ENCODE data around the gene APCDD1.
"Not testable (repeated sequence)": the region's sequence is repeated elsewhere in the genome, so short reads cannot be mapped to it uniquely, and the experiment has no call there.

Gene APCDD1

DNA sequence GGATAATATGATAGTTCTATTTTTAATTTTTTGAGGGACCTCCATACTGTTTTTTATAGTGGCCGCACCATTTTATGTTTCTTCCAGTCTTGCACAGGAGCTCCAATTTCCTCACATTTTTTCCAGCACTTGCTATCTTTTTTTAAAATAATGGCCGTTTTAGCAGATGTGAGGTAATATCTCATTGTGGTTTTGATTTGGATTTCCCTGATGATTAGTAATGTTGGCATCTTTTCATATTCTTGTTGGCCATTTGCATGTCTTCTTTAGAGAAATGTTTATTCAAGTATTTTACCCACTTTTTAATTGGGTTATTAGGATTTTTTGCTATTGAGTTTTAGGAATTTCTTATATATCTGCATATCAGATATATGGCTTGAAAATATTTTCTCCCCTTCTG, 41.5 kb downstream of the APCDD1 start:
- no peak for DNase-seq (ENCODE audit: low read depth)

DNA sequence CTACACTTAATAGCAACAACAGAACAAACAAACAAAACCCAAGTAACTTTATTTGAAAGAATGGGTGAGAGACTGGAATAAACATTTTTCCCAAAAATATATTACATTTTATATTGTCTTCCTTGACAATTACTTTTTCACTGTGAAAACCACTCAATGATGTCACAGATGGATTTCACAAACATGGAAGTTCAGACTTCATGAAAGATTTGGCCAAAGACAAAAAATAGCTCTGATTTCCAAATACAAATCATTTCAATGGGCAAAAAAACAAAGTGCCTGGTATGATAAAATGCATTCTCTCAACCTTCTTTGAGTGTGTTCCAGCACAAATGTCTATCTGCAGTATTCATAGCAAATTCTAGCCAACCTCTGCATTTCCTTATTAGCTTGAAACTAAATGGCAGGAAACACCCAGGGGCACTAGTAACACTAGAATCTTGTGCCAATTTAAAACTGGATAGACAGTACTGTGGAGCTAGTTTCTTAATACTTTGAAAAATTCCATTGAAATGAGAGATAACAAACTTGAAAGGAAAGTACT, 42.8 kb downstream of the APCDD1 start:
- DNase-seq (ENCODE audit: low read depth): no peak

DNA sequence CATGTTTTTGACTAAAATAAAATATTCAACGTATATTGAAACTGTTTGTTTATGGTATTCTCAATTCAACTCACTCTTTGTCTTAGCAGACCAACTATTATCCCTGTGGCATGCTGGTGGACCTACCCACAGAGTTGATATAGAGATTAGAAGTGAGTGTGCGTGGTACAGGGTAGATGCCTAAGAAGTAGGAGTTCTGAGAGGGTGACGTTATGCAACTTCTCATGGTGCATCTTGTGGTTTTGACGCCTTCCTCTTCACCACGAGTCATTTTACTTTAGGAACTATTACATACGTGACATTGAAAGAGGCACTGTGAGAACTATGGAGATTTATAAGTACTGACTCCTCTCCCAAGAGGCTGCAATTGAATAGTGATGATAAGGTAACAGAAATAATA, 44.8 kb downstream of the APCDD1 start:
- no peak for DNase-seq (ENCODE audit: low read depth)

DNA sequence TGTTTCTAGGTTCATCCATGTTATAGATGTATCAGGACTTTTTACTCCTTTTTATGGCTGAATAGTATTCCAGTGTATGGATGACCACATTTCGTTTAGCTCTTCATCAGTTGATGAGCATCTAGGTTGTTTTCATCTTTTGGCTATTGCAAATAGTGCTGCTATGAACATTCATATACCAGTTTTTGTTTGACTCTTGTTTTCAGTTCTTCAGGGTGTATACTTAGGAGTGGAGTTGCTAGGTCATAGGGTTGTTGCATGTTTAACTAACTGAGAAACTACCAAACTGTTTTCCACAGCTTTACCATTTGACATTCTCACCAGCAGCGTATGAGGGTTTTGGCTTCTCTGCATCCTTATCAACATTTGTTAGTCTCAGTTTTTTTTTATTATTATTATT, 45.6 kb downstream of the APCDD1 start:
- no peak for DNase-seq (ENCODE audit: low read depth)

DNA sequence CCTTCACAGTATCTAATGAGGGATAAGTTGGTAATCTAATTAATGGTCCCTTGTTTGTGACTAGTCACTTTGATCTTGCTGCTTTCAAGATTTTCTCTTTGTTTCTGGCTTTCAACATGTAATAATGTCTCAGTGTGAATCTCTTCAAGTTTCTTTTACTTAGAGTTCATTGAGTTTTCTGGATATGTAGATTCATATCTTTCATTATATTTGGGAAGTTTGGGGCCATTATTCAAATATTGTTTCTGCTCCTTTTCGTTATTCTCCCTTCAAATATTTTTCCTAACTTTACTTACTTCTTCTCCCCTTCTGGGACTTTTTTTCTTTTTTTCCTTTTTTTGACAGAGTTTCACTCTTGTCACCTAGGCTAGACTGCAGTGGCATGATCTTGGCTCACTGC, 50.3 kb downstream of the APCDD1 start:
- no peak for DNase-seq (ENCODE audit: low read depth)

DNA sequence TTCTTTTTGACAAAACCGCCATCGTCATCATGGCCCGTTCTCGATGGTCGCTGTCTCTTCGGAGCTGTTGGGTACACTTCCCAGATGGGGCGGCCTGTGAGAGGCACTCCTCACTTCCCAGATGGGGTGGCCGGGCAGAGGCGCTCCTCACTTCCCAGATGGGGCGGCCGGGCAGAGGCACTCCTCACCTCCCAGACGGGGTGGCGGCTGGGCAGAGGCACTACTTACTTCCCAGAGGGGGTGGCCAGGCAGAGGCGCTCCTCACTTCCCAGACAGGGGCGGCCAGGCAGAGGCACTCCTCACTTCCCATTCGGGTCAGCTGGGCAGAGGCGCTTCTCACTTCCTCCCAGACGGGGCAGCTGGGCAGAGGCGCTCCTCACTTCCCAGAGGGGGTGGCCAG, 51.5 kb downstream of the APCDD1 start:
- DNase-seq (ENCODE audit: low read depth): not testable (repeated sequence)

DNA sequence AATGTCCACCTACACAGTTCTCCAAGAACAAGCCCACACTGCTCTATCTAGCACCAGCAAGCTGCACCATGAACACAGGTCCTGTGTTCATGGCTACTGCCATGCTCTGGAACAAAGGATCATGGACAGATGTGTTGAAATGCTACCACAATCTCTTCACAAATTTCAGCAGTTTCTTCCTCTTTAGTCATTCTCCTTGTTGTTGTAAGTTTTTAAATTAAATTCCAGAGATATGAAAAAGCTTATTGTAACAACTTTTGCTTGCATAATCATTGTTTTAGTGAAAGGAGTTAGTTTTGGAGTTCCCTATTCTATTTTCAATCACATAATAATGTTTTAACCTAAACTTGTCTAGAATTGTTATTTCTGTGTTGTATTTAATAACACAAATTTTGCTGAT, 54.2 kb downstream of the APCDD1 start:
- no peak for DNase-seq (ENCODE audit: low read depth)

DNA sequence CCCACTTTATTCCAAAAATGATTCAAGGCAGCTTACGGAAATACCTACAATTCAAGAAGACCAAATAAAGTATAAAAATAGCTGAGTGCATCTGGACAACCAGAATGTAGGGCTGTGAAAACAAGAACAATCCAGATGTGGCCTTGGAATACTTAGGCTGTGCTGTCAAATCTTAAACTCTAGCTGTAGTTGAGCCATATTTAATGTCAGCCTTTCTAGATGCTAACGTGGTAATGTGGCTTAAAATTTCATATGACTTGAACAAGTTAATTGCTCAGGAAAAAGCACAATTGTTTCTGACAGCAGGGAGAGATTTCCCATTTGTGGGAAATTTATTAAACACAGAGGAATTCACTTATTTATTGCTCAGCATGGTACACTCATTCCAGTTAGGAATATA, 56.8 kb downstream of the APCDD1 start:
- no peak for DNase-seq (ENCODE audit: low read depth)

DNA sequence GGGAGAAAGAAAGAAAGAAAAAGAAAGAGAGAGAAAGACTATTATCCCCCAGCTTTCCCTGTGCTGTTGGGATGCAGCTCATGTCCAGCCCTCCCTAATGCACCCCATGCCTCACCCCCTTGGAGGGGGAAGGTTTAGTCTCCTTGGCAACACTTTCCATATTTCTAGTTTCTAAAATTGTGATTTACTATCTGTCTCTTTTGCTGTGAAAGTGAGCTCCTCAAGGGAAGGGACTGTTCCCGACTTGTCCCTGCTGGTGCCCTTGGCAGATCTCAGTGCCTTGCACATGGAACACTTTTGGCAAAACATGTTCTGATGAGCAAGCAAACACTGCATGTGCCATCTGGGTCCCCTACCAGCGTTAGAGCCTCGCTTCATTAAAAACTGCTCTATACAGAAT, 59.6 kb downstream of the APCDD1 start:
- DNase-seq (ENCODE audit: low read depth): no peak

DNA sequence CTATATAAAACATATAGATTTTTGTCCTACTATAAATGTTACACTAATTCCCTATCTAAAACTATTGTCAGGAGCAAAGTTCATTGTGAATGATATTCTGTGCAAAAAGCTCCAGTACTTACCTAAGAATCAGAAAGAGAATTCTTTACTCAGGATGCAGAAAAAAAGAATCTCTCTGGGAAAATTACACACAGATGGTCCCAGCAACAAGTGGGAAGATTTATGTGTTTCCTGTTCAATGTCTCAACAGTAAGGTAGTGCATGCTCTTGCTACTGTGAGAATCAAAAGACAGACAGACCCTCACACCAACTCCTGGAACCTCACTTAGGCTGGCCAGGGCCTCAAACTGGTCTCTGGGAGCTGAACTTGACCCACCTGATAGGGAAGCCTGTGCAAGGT, 60.2 kb downstream of the APCDD1 start:
- no peak for DNase-seq (ENCODE audit: low read depth)

DNA sequence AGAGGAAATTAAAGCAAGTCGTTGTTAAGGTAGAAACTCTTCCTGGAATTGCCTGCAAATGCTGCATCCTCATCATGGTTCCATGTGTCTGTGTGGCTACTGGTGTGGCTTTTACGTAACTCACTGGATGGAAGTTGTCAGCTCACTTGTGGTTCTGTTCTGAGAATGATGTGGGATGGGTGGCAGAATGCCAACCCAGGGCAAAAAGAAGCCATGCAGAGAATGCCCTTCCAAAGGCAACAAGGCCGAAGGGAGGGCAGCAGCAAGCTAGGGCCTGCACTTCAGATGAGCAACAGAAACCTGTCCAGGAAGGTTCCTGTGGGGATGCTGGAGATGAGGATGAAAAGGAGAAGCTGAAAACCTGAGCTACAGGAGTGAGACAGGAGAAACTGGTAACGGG, 61.0 kb downstream of the APCDD1 start:
- DNase-seq (ENCODE audit: low read depth): no peak

DNA sequence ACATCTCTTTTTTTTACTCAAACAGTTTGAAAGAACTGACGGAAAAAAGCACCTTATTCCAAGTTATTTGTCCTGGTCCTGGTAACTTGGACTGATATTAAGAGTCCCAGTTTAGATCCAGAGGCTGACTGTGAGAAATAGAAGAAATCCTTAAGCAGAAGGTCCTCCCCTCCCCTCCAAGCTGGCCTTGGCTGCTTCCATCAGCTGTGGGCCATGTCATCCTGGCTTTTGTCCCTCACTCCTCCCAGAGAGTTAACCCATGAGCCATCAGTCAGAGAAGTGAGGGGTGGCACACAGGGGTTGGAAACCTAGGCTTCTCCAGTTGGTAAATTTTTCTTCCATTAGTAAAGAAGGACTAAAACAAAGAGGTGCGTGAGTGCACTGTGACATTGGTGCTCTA, 61.6 kb downstream of the APCDD1 start:
- no peak for DNase-seq (ENCODE audit: low read depth)

DNA sequence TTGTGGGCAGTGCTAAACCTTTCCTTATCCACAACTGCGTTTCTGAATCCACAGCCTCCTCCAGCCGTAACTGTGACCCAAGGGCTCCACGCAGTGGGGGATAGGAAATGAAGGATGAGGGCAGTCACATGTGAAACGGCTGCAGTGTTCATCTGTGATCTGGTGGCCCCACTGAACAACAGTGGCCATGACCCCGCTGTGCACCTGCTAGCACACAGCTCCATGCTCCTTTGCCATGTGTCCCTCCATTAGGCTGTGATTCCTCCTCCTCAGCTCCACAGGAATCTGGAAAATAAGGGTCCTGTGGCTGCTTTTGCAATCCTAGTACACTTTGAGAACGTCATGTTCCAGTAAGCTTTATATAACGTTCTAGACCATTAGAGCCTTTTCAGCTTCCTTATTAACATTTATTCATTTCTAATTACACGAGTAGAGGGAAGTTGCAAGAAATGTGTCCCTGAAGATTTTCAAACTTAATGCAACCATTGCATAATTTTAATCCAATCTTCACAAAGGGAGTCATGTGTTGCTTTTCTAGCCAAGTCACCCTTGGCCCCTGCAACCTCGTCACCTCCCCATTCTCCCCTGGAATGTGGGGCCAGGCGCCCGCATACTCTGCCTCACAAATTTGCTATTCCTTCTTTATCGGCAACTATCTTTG, 64.3 kb downstream of the APCDD1 start:
- no peak for DNase-seq (ENCODE audit: low read depth)

DNA sequence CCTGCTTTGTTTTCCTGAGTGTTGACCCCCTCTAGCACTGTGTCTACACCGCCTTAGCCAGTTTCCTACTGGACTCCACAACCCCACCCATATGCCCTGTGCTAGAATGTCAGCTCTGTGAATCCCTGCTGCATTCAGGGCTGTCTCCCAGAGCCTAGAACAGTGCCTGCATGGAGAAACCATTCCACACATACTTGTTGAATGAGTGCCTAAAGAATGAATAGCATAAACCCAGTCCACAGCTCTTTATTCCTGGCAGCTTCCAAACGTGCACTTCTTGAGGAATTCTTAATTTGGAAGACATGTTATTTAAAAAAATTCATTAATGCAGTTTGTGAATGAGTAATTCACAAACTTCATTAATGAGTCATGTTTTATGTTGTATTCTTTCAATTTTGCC, 64.9 kb downstream of the APCDD1 start:
- no peak for DNase-seq (ENCODE audit: low read depth)

DNA sequence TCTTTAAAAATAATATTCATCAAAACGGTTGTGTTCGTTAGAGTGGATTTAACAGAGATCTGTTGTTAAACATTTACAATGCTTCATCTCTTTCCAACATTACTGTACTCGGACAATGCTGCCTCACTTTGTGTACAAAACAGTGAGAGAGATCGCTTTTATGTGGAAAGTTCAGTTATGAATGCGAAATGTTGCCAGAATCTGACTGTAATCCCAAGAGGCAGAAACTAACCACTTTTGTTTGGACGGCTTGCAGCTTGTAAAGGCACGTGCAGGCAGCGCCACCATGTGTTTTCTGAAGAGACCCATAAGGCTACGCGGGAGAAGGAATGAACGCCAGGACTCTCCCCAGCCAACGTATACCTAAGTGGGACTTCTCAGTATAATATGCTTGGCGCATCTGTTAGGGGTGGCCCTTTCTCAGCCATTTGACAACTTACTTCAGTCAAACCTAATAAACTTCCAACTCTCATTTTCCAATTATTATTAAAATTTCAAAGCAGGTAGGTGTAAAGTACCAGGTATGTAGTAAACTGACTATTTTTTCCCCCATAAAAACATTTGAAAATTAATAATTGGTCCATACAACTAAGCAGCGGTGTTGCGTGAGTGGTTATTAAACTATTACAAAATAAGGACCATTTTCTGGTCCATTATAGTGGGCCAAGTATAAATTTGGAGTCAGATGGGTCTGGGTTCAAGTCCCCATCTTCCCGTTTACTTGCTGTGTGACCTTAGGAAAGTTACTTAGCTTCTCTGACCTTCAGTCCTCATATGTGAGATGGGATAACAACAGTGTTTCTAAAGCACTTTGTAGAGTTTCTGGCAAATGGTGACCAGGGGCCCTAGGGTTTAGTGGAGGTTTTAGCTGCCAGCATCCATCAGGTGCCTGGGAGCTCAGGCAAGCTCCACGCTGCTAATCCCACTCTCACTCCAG, 65.8 kb downstream of the APCDD1 start:
- DNase-seq (ENCODE audit: low read depth): peak; percentile 20

DNA sequence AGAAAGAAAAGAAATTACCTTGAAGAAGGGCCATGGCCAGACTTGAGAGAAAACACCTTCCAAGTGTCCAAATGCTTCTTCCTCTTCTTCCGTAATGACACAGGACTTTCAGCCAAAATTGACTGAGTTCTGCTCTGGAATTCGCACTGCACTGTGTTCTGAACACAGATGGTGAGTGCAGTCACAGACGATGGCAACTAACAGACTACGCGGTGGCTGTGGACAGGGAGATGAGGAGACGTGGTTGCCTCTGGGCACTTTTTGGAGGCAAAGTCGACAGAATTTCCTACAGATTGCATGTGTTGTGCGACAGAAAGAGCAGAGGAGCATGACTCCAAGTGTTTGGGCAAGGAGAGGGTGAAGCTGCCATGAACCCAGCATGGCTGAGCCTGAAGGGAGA, 67.1 kb downstream of the APCDD1 start:
- no peak for DNase-seq (ENCODE audit: low read depth)

DNA sequence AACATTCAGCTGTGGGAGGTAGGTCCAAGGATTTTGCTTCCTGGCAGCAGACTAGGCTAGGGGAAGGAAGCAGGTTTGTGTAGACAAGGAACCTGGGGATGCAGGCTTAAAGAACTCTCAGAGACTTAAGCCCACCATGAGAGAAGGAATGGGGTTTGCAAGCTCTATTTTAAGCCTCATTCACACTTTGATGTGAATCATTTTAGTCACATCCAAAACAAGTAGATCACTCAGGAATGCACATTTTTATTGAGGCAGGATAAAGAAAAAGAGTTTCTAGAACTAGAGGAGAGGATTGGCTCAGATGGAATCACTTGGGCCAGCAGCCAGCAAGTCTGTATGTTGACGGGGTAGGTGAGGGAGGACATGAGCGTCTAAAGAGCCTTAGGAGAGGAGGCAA, 68.1 kb downstream of the APCDD1 start:
- no peak for DNase-seq (ENCODE audit: low read depth)

DNA sequence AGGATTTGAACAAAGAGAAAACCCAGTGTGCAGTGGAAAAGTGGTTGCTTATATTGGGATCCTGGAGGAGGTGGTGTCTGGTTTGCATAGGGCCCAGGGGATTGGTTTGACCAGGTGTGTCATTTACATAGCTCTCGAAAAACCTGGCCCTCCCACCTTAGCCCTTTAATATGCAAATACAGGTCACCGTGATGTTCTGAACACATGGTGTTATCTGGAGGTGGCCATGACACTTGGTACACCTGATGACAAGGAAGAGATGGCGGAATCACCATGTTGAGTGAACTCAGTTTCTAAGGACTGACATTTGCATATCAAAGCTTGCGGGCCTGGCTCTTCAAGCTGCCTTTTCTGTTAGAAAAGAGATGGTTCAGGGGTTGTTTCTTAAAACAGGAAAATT, 69.1 kb downstream of the APCDD1 start:
- DNase-seq (ENCODE audit: low read depth): no peak

DNA sequence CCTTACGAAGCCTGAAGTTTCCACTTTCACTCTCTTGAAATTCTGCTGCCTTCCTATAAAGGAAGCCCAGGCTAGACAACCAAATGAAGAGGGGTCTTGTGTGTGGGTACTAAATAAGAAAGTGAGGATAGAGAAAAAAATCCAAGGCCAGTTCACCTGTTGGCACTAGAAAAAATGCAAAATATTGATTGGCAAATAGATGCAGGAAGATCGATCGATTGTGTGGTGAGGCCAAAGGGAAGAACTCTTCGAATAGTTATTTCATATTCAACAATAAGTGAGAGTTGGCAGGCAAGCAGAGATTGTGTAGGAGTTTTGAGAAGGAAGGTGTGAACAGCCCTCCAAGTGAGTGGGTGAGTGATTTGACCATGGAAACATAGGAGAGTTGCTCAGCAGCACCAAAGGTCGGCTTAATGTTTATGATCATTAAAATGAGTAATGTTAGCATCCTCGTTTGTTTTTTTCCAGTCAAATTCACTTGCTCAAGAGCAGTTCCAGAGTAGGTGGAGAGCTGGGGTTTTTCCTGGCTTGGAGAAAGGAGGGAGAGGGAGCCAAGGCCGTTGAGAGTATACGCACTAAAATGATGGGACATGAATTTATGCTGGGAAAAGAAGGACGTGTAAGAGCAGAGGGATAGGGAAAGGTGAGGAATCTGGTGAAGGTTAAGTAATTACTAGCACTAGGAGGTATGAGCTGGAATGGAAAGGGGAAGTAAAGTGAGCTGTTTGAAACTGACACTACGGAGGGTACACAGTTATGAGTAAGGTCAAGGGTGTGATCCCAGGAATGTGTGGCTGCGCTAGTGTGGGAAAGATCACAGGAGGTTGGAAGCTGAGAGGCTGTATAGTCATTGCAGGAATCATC, 70.3 kb downstream of the APCDD1 start:
- DNase-seq (ENCODE audit: low read depth): no peak

DNA sequence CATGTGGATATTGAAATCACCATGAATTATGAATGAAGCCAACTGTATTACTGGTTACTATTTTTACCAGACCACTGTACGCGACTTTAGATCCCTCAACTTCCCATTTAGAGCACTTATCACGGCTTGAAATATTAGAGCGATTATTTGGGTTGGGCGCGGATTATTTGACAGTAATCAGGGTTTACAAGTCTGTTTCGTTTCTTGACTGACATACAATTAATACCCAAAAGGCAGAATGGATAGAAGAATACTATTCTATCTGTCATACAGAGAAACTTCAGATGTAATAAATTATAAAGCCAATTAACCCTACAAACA, 70.9 kb downstream of the APCDD1 start:
- no peak for DNase-seq (ENCODE audit: low read depth)

DNA sequence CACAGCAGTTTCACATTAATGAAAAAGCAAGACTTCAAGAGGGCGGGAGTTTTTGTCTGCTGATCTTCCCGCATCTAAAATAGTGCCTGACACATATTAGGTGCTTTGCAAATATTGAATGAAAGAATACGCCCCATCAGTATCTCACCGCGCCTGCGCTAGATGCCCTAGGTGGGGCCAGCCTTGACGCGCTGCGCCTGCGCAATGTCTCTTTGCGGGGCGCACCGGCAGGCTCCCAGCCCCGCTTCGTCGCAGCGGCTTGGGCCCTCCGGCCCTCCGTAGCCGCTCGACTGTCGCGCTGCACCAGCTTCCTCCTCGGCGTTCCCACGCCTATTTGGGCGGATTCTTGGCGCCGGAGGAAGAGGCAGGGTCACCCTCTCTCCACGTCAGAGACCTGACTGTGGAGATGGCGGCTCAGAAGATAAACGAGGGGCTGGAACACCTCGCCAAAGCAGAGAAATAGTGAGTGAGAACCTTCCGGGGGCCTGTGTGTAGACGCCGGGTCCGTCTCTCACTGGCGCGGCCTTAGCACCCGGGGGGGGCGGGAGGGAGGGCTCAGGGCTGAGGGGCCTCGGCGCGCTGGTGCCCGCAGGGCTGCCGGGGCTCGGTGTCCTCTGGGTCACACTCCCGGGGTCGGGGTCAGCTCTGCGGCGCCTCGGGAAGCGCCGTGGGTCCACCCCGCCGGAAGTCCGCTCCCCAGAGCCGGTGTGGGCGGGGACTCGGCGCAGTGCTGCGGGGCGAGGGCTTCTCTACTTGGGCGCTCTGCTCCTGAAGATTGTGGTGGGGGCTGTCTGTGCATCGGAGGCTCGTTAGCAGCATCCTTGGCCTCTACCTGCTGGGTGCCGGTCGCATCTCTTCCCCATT, 71.5 kb downstream of the APCDD1 start, which contains the start of gene NAPG:
Gene NAPG, plus strand, starts transcription at position 331 of the 864 bp plus-strand sequence. Its CDS starts 76 bp downstream, at position 407.
- peak; percentile 67 for DNase-seq (ENCODE audit: low read depth)
